Natural killer cell treated with Interleukin-12 subunit alpha and Interleukin-12 subunit beta and Interleukin-15 and Interleukin-18, amount 100 ng/mL, for 72 hours (primary cell): ENCODE measurements around the gene LIF. TPM values are rescaled to one million over a fixed set of nuclear protein-coding genes. Genes with fewer than 3 reads are reported as not detected.
A peak's percentile ranks its signal among the peaks of the same experiment; 100 is the strongest.

Experiments used
- ATAC-seq, 2 donors: fragments of 150-1000 bp; cut with Tn5 transposase in 1 of 2; sonication (Bioruptor Pico), chemical (Tn5 transposase) in 1 of 2; 2 replicates each; pipeline ENCODE4 v1.10.0; 2021
- DNase-seq: peaks from one replicate; pipeline ENCODE4 v3.0.0; 2022; ENCODE audit warnings: low spot score
- H3K27ac Mint-ChIP-seq, 2 donors: 1 replicate in 1 of 2; 2 replicates in 1 of 2; pipeline ENCODE4 v1.8.0; 2022; ENCODE audit warnings: mixed read lengths in 2 of 2, mild to moderate bottlenecking in 1 of 2, moderate library complexity in 1 of 2
- H3K27me3 Mint-ChIP-seq, 2 donors: 1 replicate in 1 of 2; 2 replicates in 1 of 2; pipeline ENCODE4 v1.8.0; 2022; ENCODE audit warnings: mixed read lengths in 2 of 2
- H3K36me3 Mint-ChIP-seq: one replicate; pipeline ENCODE4 v1.8.0; 2022; ENCODE audit warnings: mixed read lengths
- H3K4me1 Mint-ChIP-seq, 2 donors: 1 replicate in 1 of 2; 2 replicates in 1 of 2; pipeline ENCODE4 v1.8.0; 2022; ENCODE audit warnings: low read depth in 2 of 2, mixed read lengths in 2 of 2, mild to moderate bottlenecking in 1 of 2
- H3K4me3 Mint-ChIP-seq: one replicate; pipeline ENCODE4 v1.8.0; 2022; ENCODE audit warnings: mixed read lengths
- H3K9me3 Mint-ChIP-seq: 2 replicates; pipeline ENCODE4 v1.8.0; 2022; ENCODE audit warnings: mixed read lengths
- total RNA-seq, 2 donors: library from RNA; stranded (reverse); gene quantifications; one replicate each; pipeline ENCODE4 v1.2.3, GENCODE V29; 2022

LIF gene
- total RNA-seq, 2 donors from 2014 or later: 63.3 to 125 TPM

- H3K9me3 Mint-ChIP-seq: no peaks in the 10 kb centered on the region
- H3K27me3 Mint-ChIP-seq: no peaks in the 10 kb centered on the region
- peak overlapping the region; percentile 91 for H3K4me3 Mint-ChIP-seq
- peak overlapping the region; percentile 94 to 97 for H3K27ac Mint-ChIP-seq
- ATAC-seq (no peak), DNase-seq (no peak)
- H3K4me1 Mint-ChIP-seq: peaks cover 31 to 38% of the 10 kb centered on the region in 2 donors
- no peaks in the 10 kb centered on the region for H3K36me3 Mint-ChIP-seq
Observed at GRCh38 chr22:30265131-30265720, 18.7 kb upstream of the LIF start.

- no peaks in the 10 kb centered on the region for H3K27me3 Mint-ChIP-seq
- H3K36me3 Mint-ChIP-seq: no peaks in the 10 kb centered on the region
- DNase-seq (no peak), ATAC-seq (no peak)
- peaks cover 31 to 38% of the 10 kb centered on the region in 2 donors for H3K4me1 Mint-ChIP-seq
- no peak overlapping the region for H3K27ac Mint-ChIP-seq
- H3K9me3 Mint-ChIP-seq: no peaks in the 10 kb centered on the region
- peak overlapping the region; percentile 74 for H3K4me3 Mint-ChIP-seq
Observed at GRCh38 chr22:30263883-30264282, 17.3 kb upstream of the LIF start.

GRCh38 chr22:30262917-30263741 lies 16.6 kb upstream of the LIF start:
- DNase-seq: peak; percentile 74
- Mint-ChIP-seq H3K4me3 (peak overlapping the region; percentile 74), H3K4me1 (peaks cover 24 to 33% of the 10 kb centered on the region in 2 donors), H3K9me3 (no peaks in the 10 kb centered on the region), H3K36me3 (no peaks in the 10 kb centered on the region), H3K27ac (peak overlapping the region; percentile 59 to 70), H3K27me3 (no peaks in the 10 kb centered on the region)
- ATAC-seq: no peak

GRCh38 chr22:30262112-30262511 lies 15.6 kb upstream of the LIF start:
- Mint-ChIP-seq H3K4me1 (peaks cover 24 to 27% of the 10 kb centered on the region in 2 donors), H3K27ac (peak overlapping the region; percentile 59 to 70), H3K9me3 (no peaks in the 10 kb centered on the region), H3K27me3 (no peaks in the 10 kb centered on the region), H3K4me3 (peak overlapping the region; percentile 52), H3K36me3 (no peaks in the 10 kb centered on the region)
- DNase-seq (no peak), ATAC-seq (no peak)

GRCh38 chr22:30261134-30261533 lies 14.6 kb upstream of the LIF start:
- H3K4me3 Mint-ChIP-seq: no peak overlapping the region
- H3K9me3 Mint-ChIP-seq: no peaks in the 10 kb centered on the region
- no peaks in the 10 kb centered on the region for H3K36me3 Mint-ChIP-seq
- ATAC-seq (no peak), DNase-seq (no peak)
- no peaks in the 10 kb centered on the region for H3K27me3 Mint-ChIP-seq
- H3K4me1 Mint-ChIP-seq: peaks cover 23 to 24% of the 10 kb centered on the region in 2 donors
- H3K27ac Mint-ChIP-seq: no peak overlapping the region

GRCh38 chr22:30260682-30261081 lies 14.1 kb upstream of the LIF start:
- DNase-seq (no peak), ATAC-seq (no peak)
- Mint-ChIP-seq H3K4me3 (no peak overlapping the region), H3K4me1 (peaks cover 18 to 22% of the 10 kb centered on the region in 2 donors), H3K36me3 (no peaks in the 10 kb centered on the region), H3K27me3 (no peaks in the 10 kb centered on the region), H3K9me3 (no peaks in the 10 kb centered on the region), H3K27ac (no peak overlapping the region)

GRCh38 chr22:30260276-30260675 lies 13.7 kb upstream of the LIF start:
- ATAC-seq (no peak), DNase-seq (no peak)
- H3K27me3 Mint-ChIP-seq: no peaks in the 10 kb centered on the region
- no peaks in the 10 kb centered on the region for H3K9me3 Mint-ChIP-seq
- no peak overlapping the region for H3K4me3 Mint-ChIP-seq
- no peaks in the 10 kb centered on the region for H3K36me3 Mint-ChIP-seq
- peaks cover 16 to 19% of the 10 kb centered on the region in 2 donors for H3K4me1 Mint-ChIP-seq
- H3K27ac Mint-ChIP-seq: no peak overlapping the region

GRCh38 chr22:30254314-30254713 lies 7.8 kb upstream of the LIF start:
- Mint-ChIP-seq H3K36me3 (no peaks in the 10 kb centered on the region), H3K27me3 (no peaks in the 10 kb centered on the region), H3K4me1 (peaks cover 6 to 8% of the 10 kb centered on the region in 2 donors), H3K9me3 (no peaks in the 10 kb centered on the region), H3K27ac (no peak overlapping the region), H3K4me3 (no peak overlapping the region)
- DNase-seq: no peak
- no peak for ATAC-seq

GRCh38 chr22:30253205-30253852 lies 6.8 kb upstream of the LIF start:
- H3K36me3 Mint-ChIP-seq: no peaks in the 10 kb centered on the region
- H3K4me3 Mint-ChIP-seq: peak overlapping the region; percentile 37
- H3K9me3 Mint-ChIP-seq: no peaks in the 10 kb centered on the region
- peaks cover 4 to 5% of the 10 kb centered on the region in 2 donors for H3K27me3 Mint-ChIP-seq
- peaks cover 11 to 14% of the 10 kb centered on the region in 2 donors for H3K4me1 Mint-ChIP-seq
- H3K27ac Mint-ChIP-seq: peak overlapping the region; percentile 12 to 14
- DNase-seq (no peak), ATAC-seq (peak in 1 of 2 donors; percentile 50)

GRCh38 chr22:30252411-30253204 lies 6.0 kb upstream of the LIF start:
- Mint-ChIP-seq H3K9me3 (no peaks in the 10 kb centered on the region), H3K36me3 (no peaks in the 10 kb centered on the region), H3K27me3 (peaks cover 9 to 12% of the 10 kb centered on the region in 2 donors), H3K4me1 (peaks cover 16 to 21% of the 10 kb centered on the region in 2 donors), H3K4me3 (peak overlapping the region; percentile 37), H3K27ac (peak overlapping the region; percentile 12 to 14)
- ATAC-seq (peak in 1 of 2 donors; percentile 10), DNase-seq (no peak)

GRCh38 chr22:30251711-30252110 lies 5.2 kb upstream of the LIF start:
- H3K27me3 Mint-ChIP-seq: peaks cover 11 to 18% of the 10 kb centered on the region in 2 donors
- no peaks in the 10 kb centered on the region for H3K9me3 Mint-ChIP-seq
- peaks cover 19 to 27% of the 10 kb centered on the region in 2 donors for H3K4me1 Mint-ChIP-seq
- no peak overlapping the region for H3K27ac Mint-ChIP-seq
- no peak overlapping the region for H3K4me3 Mint-ChIP-seq
- DNase-seq (no peak), ATAC-seq (no peak)
- H3K36me3 Mint-ChIP-seq: no peaks in the 10 kb centered on the region

- ATAC-seq: no peak
- Mint-ChIP-seq H3K4me1 (peaks cover 25 to 37% of the 10 kb centered on the region in 2 donors), H3K27ac (no peak overlapping the region), H3K4me3 (no peak overlapping the region), H3K36me3 (no peaks in the 10 kb centered on the region), H3K27me3 (peaks cover 14 to 28% of the 10 kb centered on the region in 2 donors), H3K9me3 (no peaks in the 10 kb centered on the region)
- DNase-seq: no peak
Observed at GRCh38 chr22:30250661-30251267, 4.2 kb upstream of the LIF start.

GRCh38 chr22:30250039-30250565 lies 3.5 kb upstream of the LIF start:
- Mint-ChIP-seq H3K4me1 (peaks cover 30 to 42% of the 10 kb centered on the region in 2 donors), H3K9me3 (no peaks in the 10 kb centered on the region), H3K27ac (no peak overlapping the region), H3K27me3 (peaks cover 18 to 29% of the 10 kb centered on the region in 2 donors), H3K4me3 (no peak overlapping the region), H3K36me3 (no peaks in the 10 kb centered on the region)
- DNase-seq: no peak
- no peak for ATAC-seq
